A549 (cell line): ENCODE data around the gene DEPDC5. TPM values are rescaled to one million over a fixed set of nuclear protein-coding genes. Genes with fewer than 3 reads are reported as not detected.

Source experiments
- ATAC-seq, 2 experiments: fragments of 200-7000 bp in 1 of 2; fragments of >200 bp in 1 of 2; cut with Nextera tagmentation in 1 of 2; cut with Tn5 transposase in 1 of 2; 3 replicates each; pipeline versions ENCODE4 v1.8.0 to v1.9.1; 2018 to 2020; ENCODE audit warnings: mild to moderate bottlenecking in 1 of 2, moderate library complexity in 1 of 2
- CTCF ChIA-PET: fragments of 300-600 bp; sonication (Branson Sonifier 250); formaldehyde crosslinking; extraction: SDS; loops from one replicate; lab custom pipeline; 2021; ENCODE audit warnings: antibody characterized with exemption, inconsistent platforms; lab: Yijun Ruan, JAX
- POLR2A ChIA-PET: fragments of 350-600 bp; formaldehyde crosslinking; extraction: SDS; loops from one replicate; lab custom pipeline; 2021; ENCODE audit warnings: antibody characterized with exemption, inconsistent platforms; lab: Yijun Ruan, JAX
- DNase-seq, 2 experiments: peaks; one replicate each; pipeline versions ENCODE4 v3.0.0 to v3.0.0-alpha.2; 2011 to 2016; ENCODE audit warnings: low read depth in 1 of 2, low spot score in 1 of 2
- FAIRE-seq: peaks from 2 replicates; lab custom pipeline; 2011; peaks lifted over from hg19 to GRCh38; lab: Jason Lieb, UNC
- H3K27ac ChIP-seq, 2 experiments: fragments of >200 bp; sonication (Bioruptor Twin); formaldehyde crosslinking; 3 replicates each; pipeline ENCODE4 v1.5.1; 2016 to 2017
- H3K4me1 ChIP-seq: fragments of >200 bp; sonication (Bioruptor Twin); formaldehyde crosslinking; 3 replicates; pipeline ENCODE4 v1.6.1; 2016
- H3K4me2 ChIP-seq: fragments of >200 bp; sonication (Bioruptor Twin); formaldehyde crosslinking; 3 replicates; pipeline ENCODE4 v1.6.1; 2016
- H3K4me3 ChIP-seq: fragments of >200 bp; sonication (Bioruptor Twin); formaldehyde crosslinking; 3 replicates; pipeline ENCODE4 v1.5.1; 2016
- H3K9me3 ChIP-seq: fragments of >200 bp; sonication (Bioruptor Twin); formaldehyde crosslinking; 3 replicates; pipeline ENCODE4 v1.6.1; 2016
- BHLHE40 ChIP-seq: IDR thresholded peaks from 2 replicates; pipeline ENCODE4 v1.6.1; 2012; ENCODE audit warnings: low read depth, low read length, inconsistent platforms
- CEBPB ChIP-seq, 2 experiments: fragments of >200 bp in 1 of 2; sonication (Bioruptor Twin) in 1 of 2; formaldehyde crosslinking in 1 of 2; IDR thresholded peaks; 2 replicates each; pipeline ENCODE4 v1.6.1; 2012 to 2016
- CHD4 ChIP-seq: fragments of 200-600 bp; sonication (generic); IDR thresholded peaks from 2 replicates; pipeline ENCODE4 v1.6.1; 2016; ENCODE audit warnings: antibody characterized with exemption, mild to moderate bottlenecking, borderline replicate concordance
- HDAC2 ChIP-seq: fragments of 200-600 bp; sonication (generic); IDR thresholded peaks from 2 replicates; pipeline ENCODE4 v1.6.1; 2016
- HEYL ChIP-seq: fragments of 250-450 bp; sonication (Bioruptor Pico); IDR thresholded peaks from 2 replicates; pipeline ENCODE4 v1.8.0; 2021; ENCODE audit warnings: mild to moderate bottlenecking, moderate library complexity
- HOXB13 ChIP-seq: fragments of 250-450 bp; sonication (Bioruptor Pico); IDR thresholded peaks from 2 replicates; pipeline ENCODE4 v1.5.0; 2020; ENCODE audit warnings: low read depth, mild to moderate bottlenecking, moderate library complexity
- JUNB ChIP-seq: fragments of >200 bp; sonication (Bioruptor Twin); formaldehyde crosslinking; IDR thresholded peaks from 2 replicates; pipeline ENCODE4 v1.6.1; 2016
- MYC ChIP-seq: IDR thresholded peaks from 2 replicates; pipeline ENCODE4 v1.6.1; 2012; ENCODE audit warnings: mild to moderate bottlenecking, inconsistent platforms, low read length, improper control_type of control experiment, borderline replicate concordance
- NR3C1 ChIP-seq: fragments of >200 bp; sonication (Bioruptor Twin); formaldehyde crosslinking; IDR thresholded peaks from 3 replicates; pipeline ENCODE4 v1.6.1; 2017
- PHF8 ChIP-seq: fragments of 200-600 bp; sonication (generic); IDR thresholded peaks from 2 replicates; pipeline ENCODE4 v1.6.1; 2016; ENCODE audit warnings: low read depth, mild to moderate bottlenecking, antibody characterized with exemption, moderate library complexity, borderline replicate concordance
- ZC3H11A ChIP-seq: fragments of 450-650 bp; IDR thresholded peaks from 2 replicates; pipeline ENCODE4 v1.6.1; 2014; ENCODE audit warnings: antibody characterized with exemption, mild to moderate bottlenecking
- WGBS: methylation state at CpG from one replicate; pipeline ENCODE4 v1.1.6; 2017; ENCODE audit errors: missing lambda C conversion rate; 5-methylcytosine and 5-hydroxymethylcytosine counted together
- polyA plus RNA-seq, 4 experiments: library from polyadenylated mRNA; depleted of rRNA in 3 of 4; stranded (reverse); fragments of >200 nt; fragmentation: RNase III in 1 of 4; extraction: RNeasy Plus Mini Kit Qiagen cat#74134 plus additional on column Dnase treatment in 1 of 4; gene quantifications; 2 replicates in 3 of 4; 3 replicates in 1 of 4; pipeline ENCODE4 v1.2.3, GENCODE V29; 2011 to 2017
- TF ChIP-seq, protein P1 (sequence below): IDR thresholded peaks from 2 replicates; pipeline ENCODE4 v1.6.1; 2012; ENCODE audit warnings: low read depth, borderline replicate concordance
- TF ChIP-seq, protein P2 (sequence below): fragments of >200 bp; sonication (Bioruptor Twin); formaldehyde crosslinking; IDR thresholded peaks from 2 replicates; pipeline ENCODE4 v1.6.1; 2016
- TF ChIP-seq, protein P3 (sequence below): fragments of 200-600 bp; sonication (generic); IDR thresholded peaks from 2 replicates; pipeline ENCODE4 v1.6.1; 2016; ENCODE audit warnings: antibody characterized with exemption, mild to moderate bottlenecking, moderate library complexity
- TF ChIP-seq, protein P4 (sequence below): fragments of 450-650 bp; IDR thresholded peaks from 2 replicates; pipeline ENCODE4 v1.6.1; 2014; ENCODE audit warnings: antibody characterized with exemption
- TF ChIP-seq, protein P5 (sequence below): fragments of >200 bp; sonication (Bioruptor Twin); formaldehyde crosslinking; IDR thresholded peaks from 3 replicates; pipeline ENCODE4 v1.6.1; 2016
- TF ChIP-seq, protein P6 (sequence below): fragments of 250-450 bp; sonication (Bioruptor Pico); IDR thresholded peaks from 2 replicates; pipeline ENCODE4 v1.5.0; 2021; ENCODE audit warnings: mild to moderate bottlenecking, moderate library complexity, borderline replicate concordance
- TF ChIP-seq, protein P7 (sequence below): IDR thresholded peaks from 2 replicates; pipeline ENCODE4 v1.6.1; 2012

Gene DEPDC5
- polyA plus RNA-seq, 2 of the 4 experiments (the other 2 are of a cell fraction), result 4.4 to 10.1 TPM

DNA sequence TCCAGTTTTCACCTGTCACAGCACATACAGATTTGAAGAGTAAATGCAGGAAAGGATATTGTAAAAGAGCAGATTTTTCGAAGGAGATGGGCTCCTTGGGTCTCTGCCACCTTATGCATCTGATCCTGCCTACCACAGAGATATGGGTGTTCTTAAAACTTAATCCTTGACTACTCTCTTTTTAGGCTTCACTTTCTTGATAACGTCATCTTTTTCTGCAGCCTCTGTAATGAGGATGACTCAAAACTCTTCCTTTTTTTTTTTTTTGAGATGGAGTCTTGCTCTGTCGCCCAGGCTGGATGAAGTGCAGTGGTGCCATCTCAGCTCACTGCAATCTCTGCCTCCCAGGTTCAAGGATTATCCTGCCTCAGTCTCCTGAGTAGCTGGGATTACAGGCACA lies 11.7 kb upstream of the DEPDC5 start (continued):
- TF ChIP-seq, protein P1, sequence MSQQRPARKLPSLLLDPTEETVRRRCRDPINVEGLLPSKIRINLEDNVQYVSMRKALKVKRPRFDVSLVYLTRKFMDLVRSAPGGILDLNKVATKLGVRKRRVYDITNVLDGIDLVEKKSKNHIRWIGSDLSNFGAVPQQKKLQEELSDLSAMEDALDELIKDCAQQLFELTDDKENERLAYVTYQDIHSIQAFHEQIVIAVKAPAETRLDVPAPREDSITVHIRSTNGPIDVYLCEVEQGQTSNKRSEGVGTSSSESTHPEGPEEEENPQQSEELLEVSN, result no peak

DNA sequence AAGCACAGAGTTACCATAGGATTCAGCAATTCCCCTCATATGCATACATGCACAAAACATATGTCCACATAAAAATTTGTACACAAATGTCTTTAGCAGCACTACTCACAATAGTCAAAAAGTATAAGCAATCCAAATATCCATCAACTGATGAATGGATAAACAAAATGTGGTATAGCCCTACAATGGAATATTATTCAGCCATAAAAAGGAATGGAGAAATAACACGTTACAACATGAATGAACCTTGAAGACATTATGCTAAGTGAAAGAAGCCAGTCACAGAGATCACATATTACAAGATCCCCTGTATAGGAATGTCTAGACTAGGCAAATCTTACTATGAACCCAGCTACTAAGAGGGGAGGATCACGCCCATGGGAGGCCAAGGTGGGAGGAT lies 11.1 kb upstream of the DEPDC5 start:
- Histone ChIP-seq H3K4me1 (peaks cover under 1% of the 10 kb centered on the region; the same call in 1 of the 3 replicates), H3K4me3 (no peak overlapping the region), H3K4me2 (no peak overlapping the region), H3K9me3 (no peaks in the 10 kb centered on the region)
- ATAC-seq, result no peak
- no peak for DNase-seq
- POLR2A ChIA-PET, result interaction anchor here (0.7 kb wide), 1 partner anchor 395 kb away, joined by 3 read pairs; no protein-coding TSS in a partner anchor
- CTCF ChIA-PET, result no interaction called here
- TF ChIP-seq BHLHE40, result no peak
- TF ChIP-seq NR3C1, result no peak
- TF ChIP-seq, protein P2, sequence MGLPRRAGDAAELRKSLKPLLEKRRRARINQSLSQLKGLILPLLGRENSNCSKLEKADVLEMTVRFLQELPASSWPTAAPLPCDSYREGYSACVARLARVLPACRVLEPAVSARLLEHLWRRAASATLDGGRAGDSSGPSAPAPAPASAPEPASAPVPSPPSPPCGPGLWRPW, result no peak
- TF ChIP-seq MYC, result no peak
- TF ChIP-seq PHF8, result no peak
- no peak for TF ChIP-seq CHD4
- TF ChIP-seq, protein P3, sequence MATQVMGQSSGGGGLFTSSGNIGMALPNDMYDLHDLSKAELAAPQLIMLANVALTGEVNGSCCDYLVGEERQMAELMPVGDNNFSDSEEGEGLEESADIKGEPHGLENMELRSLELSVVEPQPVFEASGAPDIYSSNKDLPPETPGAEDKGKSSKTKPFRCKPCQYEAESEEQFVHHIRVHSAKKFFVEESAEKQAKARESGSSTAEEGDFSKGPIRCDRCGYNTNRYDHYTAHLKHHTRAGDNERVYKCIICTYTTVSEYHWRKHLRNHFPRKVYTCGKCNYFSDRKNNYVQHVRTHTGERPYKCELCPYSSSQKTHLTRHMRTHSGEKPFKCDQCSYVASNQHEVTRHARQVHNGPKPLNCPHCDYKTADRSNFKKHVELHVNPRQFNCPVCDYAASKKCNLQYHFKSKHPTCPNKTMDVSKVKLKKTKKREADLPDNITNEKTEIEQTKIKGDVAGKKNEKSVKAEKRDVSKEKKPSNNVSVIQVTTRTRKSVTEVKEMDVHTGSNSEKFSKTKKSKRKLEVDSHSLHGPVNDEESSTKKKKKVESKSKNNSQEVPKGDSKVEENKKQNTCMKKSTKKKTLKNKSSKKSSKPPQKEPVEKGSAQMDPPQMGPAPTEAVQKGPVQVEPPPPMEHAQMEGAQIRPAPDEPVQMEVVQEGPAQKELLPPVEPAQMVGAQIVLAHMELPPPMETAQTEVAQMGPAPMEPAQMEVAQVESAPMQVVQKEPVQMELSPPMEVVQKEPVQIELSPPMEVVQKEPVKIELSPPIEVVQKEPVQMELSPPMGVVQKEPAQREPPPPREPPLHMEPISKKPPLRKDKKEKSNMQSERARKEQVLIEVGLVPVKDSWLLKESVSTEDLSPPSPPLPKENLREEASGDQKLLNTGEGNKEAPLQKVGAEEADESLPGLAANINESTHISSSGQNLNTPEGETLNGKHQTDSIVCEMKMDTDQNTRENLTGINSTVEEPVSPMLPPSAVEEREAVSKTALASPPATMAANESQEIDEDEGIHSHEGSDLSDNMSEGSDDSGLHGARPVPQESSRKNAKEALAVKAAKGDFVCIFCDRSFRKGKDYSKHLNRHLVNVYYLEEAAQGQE, result no peak
- TF ChIP-seq HOXB13 (CRISPR knock-in tag), result no peak
- TF ChIP-seq CEBPB (IDR thresholded peaks at IDR 0.05), result no peak
- TF ChIP-seq, protein P4, sequence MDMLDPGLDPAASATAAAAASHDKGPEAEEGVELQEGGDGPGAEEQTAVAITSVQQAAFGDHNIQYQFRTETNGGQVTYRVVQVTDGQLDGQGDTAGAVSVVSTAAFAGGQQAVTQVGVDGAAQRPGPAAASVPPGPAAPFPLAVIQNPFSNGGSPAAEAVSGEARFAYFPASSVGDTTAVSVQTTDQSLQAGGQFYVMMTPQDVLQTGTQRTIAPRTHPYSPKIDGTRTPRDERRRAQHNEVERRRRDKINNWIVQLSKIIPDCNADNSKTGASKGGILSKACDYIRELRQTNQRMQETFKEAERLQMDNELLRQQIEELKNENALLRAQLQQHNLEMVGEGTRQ, result no peak
- TF ChIP-seq HDAC2, result no peak
- TF ChIP-seq, protein P5, sequence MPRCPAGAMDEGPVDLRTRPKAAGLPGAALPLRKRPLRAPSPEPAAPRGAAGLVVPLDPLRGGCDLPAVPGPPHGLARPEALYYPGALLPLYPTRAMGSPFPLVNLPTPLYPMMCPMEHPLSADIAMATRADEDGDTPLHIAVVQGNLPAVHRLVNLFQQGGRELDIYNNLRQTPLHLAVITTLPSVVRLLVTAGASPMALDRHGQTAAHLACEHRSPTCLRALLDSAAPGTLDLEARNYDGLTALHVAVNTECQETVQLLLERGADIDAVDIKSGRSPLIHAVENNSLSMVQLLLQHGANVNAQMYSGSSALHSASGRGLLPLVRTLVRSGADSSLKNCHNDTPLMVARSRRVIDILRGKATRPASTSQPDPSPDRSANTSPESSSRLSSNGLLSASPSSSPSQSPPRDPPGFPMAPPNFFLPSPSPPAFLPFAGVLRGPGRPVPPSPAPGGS, result no peak
- TF ChIP-seq, protein P6, sequence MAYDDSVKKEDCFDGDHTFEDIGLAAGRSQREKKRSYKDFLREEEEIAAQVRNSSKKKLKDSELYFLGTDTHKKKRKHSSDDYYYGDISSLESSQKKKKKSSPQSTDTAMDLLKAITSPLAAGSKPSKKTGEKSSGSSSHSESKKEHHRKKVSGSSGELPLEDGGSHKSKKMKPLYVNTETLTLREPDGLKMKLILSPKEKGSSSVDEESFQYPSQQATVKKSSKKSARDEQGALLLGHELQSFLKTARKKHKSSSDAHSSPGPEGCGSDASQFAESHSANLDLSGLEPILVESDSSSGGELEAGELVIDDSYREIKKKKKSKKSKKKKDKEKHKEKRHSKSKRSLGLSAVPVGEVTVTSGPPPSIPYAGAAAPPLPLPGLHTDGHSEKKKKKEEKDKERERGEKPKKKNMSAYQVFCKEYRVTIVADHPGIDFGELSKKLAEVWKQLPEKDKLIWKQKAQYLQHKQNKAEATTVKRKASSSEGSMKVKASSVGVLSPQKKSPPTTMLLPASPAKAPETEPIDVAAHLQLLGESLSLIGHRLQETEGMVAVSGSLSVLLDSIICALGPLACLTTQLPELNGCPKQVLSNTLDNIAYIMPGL (CRISPR knock-in tag), result no peak
- no peak for TF ChIP-seq JUNB
- no peak for TF ChIP-seq ZC3H11A
- no peak for TF ChIP-seq HEYL (CRISPR knock-in tag)
- TF ChIP-seq, protein P7, sequence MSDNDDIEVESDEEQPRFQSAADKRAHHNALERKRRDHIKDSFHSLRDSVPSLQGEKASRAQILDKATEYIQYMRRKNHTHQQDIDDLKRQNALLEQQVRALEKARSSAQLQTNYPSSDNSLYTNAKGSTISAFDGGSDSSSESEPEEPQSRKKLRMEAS, result no peak
- TF ChIP-seq, all 56 proteins: peak for 0
- no peak overlapping the region for H3K27ac ChIP-seq
- no peak for FAIRE-seq
- 98% methylated on average over 2 of the region's 2 CpGs for WGBS
